Left ventricle myocardium inferior (tissue), 1 donor: ENCODE measurements around the gene RELT. TPM values are rescaled to one million over a fixed set of nuclear protein-coding genes. Genes with fewer than 3 reads are reported as not detected.

Experiments
- DNase-seq: peaks from one replicate; pipeline ENCODE4 v3.0.0-alpha.2; 2020
- H3K27ac ChIP-seq: fragments of 200-600 bp; replicated peaks from 2 replicates; pipeline ENCODE4 v1.8.0; 2021
- H3K27me3 ChIP-seq: fragments of 200-600 bp; 2 replicates; pipeline ENCODE4 v1.8.0; 2021; ENCODE audit warnings: low read depth
- H3K36me3 ChIP-seq: fragments of 200-600 bp; 2 replicates; pipeline ENCODE4 v1.8.0; 2021
- H3K4me1 ChIP-seq: fragments of 200-600 bp; 2 replicates; pipeline ENCODE4 v1.8.0; 2021
- H3K4me3 ChIP-seq: fragments of 200-600 bp; 2 replicates; pipeline ENCODE4 v1.8.0; 2021; ENCODE audit warnings: mild to moderate bottlenecking, moderate library complexity
- H3K9me3 ChIP-seq: fragments of 200-600 bp; replicated peaks from 2 replicates; pipeline ENCODE4 v1.8.0; 2021
- CTCF ChIP-seq: fragments of 200-600 bp; IDR thresholded peaks from 2 replicates; pipeline ENCODE4 v1.8.0; 2021; ENCODE audit warnings: antibody characterized with exemption, mild to moderate bottlenecking, borderline replicate concordance
- intact Hi-C: fragments of 100-400 bp; cut with micrococcal nuclease; formaldehyde crosslinking; loops from one replicate; pipeline ENCODE4 v1.11.0; 2022
- total RNA-seq: library from RNA; stranded (reverse); fragmentation: NEBNext Ultra II Directional; extraction: Animal tissue kit (Norgen Biotek cat#: 25700); gene quantifications from one replicate; pipeline ENCODE4 v1.2.1, GENCODE V29; 2021
- donor health status: DM: no; HTN: yes; CAD: no; lungs with severe emphysema.

RELT gene
- total RNA-seq, 1 donor from 2014 or later: 1.6 TPM

DNA sequence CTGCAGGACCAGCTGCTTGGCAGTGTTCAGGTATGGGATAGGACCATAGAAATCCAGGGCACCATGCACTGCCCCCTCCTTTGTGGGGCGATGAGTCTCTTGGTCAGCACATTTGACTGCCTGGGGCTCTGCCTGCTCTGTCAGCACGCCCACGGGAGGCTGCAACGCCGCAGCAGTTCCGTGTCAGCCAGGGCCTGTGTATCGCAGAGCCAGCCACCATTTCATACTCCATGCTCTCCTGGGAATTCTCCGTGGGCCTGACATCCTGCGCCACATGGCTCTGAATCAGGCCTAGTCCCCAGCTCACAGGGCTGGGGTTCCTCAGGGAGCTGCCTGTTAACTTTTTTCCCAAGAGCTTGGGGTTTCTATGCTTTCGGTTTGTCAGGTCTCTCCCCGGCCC lies 16.9 kb upstream of the RELT start:
- Histone ChIP-seq H3K36me3 (peaks cover 86% of the 10 kb centered on the region), H3K4me3 (peak overlapping the region; percentile 0), H3K27ac (peak overlapping the region; percentile 68), H3K9me3 (no peaks in the 10 kb centered on the region), H3K4me1 (peaks cover 16% of the 10 kb centered on the region), H3K27me3 (no peaks in the 10 kb centered on the region)
- peak; percentile 65 for DNase-seq
- TF ChIP-seq CTCF: no peak
- intact Hi-C loops: no loop called here

- intact Hi-C loops: no loop called here
- H3K4me3 ChIP-seq: peak overlapping the region; percentile 0
- TF ChIP-seq CTCF: peak; percentile 26
- H3K4me1 ChIP-seq: peaks cover 16% of the 10 kb centered on the region
- no peak for DNase-seq
- no peaks in the 10 kb centered on the region for H3K9me3 ChIP-seq
- peak overlapping the region; percentile 68 for H3K27ac ChIP-seq
- no peaks in the 10 kb centered on the region for H3K27me3 ChIP-seq
- H3K36me3 ChIP-seq: peaks cover 94% of the 10 kb centered on the region
These were observed 16.1 kb upstream of the RELT start for GRCh38 chr11:73359930-73360742.

DNA sequence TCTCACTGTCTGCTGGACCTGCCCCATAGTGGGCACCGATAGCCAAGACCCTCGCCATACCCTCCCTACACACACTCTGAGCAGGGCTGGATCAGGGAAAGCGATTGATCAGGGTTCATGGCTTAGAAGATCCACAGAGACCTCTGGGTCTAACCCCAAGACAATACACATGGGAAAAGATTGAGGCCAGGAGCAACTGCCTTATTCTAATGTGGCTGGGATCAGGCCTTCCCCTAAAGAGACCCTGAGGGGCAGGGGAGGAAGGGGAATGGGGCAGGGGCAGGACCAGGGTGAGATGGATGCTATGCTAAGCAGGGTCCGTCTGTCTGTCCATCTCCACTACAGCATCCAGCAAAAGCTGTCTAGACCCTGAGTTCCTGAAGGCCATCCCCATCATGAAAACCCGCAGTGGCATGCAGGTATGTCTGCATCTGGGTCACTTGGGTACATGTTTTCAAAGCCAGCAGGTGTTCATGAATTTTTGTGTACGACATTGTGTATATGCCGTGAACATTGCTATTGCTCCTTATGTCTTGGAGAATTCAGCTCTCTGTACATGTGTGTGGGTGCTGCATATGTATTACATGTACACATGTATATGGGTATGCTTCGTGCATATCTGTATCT lies 15.3 kb upstream of the RELT start:
- intact Hi-C loops: no loop called here
- no peak for DNase-seq
- no peak for TF ChIP-seq CTCF
- H3K36me3 ChIP-seq: peaks cover 94% of the 10 kb centered on the region
- H3K27ac ChIP-seq: peak overlapping the region; percentile 68
- H3K4me1 ChIP-seq: peaks cover 20% of the 10 kb centered on the region
- no peaks in the 10 kb centered on the region for H3K27me3 ChIP-seq
- H3K9me3 ChIP-seq: no peaks in the 10 kb centered on the region
- no peak overlapping the region for H3K4me3 ChIP-seq

DNA sequence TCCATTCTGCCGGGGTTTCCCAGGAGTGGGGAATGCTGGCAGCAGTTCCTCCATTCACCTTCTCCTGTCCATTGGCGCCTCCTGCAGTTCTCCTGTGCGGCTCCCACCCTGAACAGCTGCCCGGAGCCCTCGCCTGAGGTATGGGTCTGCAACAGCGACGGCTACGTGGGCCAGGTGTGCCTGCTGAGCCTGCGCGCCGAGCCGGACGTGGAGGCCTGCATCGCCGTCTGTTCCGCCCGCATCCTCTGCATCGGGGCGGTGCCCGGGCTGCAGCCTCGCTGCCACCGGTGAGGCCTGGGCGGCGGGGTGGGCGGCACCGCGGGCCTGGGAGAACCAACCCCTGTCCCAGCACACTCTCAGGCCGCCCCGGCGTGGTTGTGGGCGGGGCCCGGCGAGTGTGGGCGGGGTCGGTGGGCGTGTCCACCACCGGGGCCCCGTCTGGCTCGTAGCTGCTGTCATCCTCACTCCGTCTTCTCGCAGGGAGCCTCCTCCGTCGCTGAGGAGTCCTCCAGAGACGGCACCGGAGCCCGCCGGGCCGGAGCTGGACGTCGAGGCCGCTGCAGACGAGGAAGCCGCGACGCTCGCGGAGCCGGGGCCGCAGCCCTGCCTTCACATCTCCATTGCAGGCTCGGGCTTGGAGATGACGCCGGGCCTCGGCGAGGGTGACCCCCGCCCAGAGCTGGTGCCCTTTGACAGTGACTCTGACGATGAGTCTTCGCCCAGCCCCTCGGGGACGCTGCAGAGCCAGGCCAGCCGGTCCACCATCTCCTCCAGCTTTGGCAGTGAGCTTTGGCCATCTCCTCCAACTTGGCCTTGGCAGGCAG lies 14.0 kb upstream of the RELT start:
- Histone ChIP-seq H3K9me3 (no peaks in the 10 kb centered on the region), H3K4me3 (no peak overlapping the region), H3K36me3 (peaks cover 93% of the 10 kb centered on the region), H3K27ac (no peak overlapping the region), H3K27me3 (no peaks in the 10 kb centered on the region), H3K4me1 (peaks cover 33% of the 10 kb centered on the region)
- intact Hi-C loops: no loop called here
- no peak for DNase-seq
- no peak for TF ChIP-seq CTCF

DNA sequence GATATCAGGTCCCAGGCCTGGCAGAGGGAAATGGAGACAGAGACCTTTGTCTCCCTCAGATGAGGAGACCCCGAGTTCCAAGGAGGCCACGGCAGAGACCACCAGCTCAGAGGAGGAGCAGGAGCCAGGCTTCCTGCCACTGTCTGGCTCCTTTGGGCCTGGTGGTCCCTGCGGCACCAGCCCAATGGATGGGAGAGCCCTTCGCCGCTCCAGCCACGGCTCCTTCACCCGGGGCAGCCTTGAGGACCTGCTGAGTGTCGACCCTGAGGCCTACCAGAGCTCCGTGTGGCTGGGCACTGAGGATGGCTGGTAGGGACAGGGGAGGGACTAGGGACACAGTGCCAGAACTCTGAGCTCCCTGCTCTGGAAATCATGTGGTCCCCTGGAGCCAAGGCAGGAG lies 13.1 kb upstream of the RELT start:
- peaks cover 97% of the 10 kb centered on the region for H3K36me3 ChIP-seq
- DNase-seq: no peak

More for the DNA sequence above, 13.1 kb upstream of the RELT start:
- intact Hi-C loops: no loop called here
- Histone ChIP-seq H3K27me3 (no peaks in the 10 kb centered on the region), H3K4me3 (no peak overlapping the region), H3K27ac (peak overlapping the region; percentile 4), H3K9me3 (no peaks in the 10 kb centered on the region), H3K4me1 (peaks cover 37% of the 10 kb centered on the region)
- no peak for TF ChIP-seq CTCF
